ENCODE data around the gene PDZD4.

The PDZD4 gene

GRCh38 chrX:153806999-153807575, 23.3 kb downstream of the PDZD4 start:
- DNase-seq (ENCODE audit: low read depth) = no peak

GRCh38 chrX:153805436-153805835, 24.9 kb downstream of the PDZD4 start:
- DNase-seq (ENCODE audit: low read depth) = no peak

GRCh38 chrX:153804621-153805020, 25.7 kb downstream of the PDZD4 start:
- DNase-seq (ENCODE audit: low read depth) = no peak

GRCh38 chrX:153804100-153804595, 26.2 kb downstream of the PDZD4 start:
- DNase-seq (ENCODE audit: low read depth) = no peak

- no peak for DNase-seq (ENCODE audit: low read depth)
These were observed 26.9 kb downstream of the PDZD4 start for GRCh38 chrX:153803211-153804099.

GRCh38 chrX:153802513-153803045, 27.8 kb downstream of the PDZD4 start:
- DNase-seq (ENCODE audit: low read depth) = no peak

GRCh38 chrX:153801669-153802068, 28.7 kb downstream of the PDZD4 start:
- DNase-seq (ENCODE audit: low read depth) = no peak

GRCh38 chrX:153800746-153801145, 29.6 kb downstream of the PDZD4 start:
- DNase-seq (ENCODE audit: low read depth) = no peak

GRCh38 chrX:153800177-153800722, 30.1 kb downstream of the PDZD4 start:
- no peak for DNase-seq (ENCODE audit: low read depth)

GRCh38 chrX:153799326-153799725, 31.0 kb downstream of the PDZD4 start:
- DNase-seq (ENCODE audit: low read depth) = no peak

- DNase-seq (ENCODE audit: low read depth) = no peak
These were observed 32.8 kb downstream of the PDZD4 start for GRCh38 chrX:153797415-153798015.

GRCh38 chrX:153794897-153795816, 35.2 kb downstream of the PDZD4 start:
- DNase-seq (ENCODE audit: low read depth) = peak; percentile 18

GRCh38 chrX:153794018-153794896, 36.1 kb downstream of the PDZD4 start, which contains the start of the genes IDH3G and SSR4:
Gene IDH3G, minus strand, starts transcription at chrX:153794375. Its CDS starts 49 bp downstream, at chrX:153794326.
Gene SSR4, plus strand, starts transcription at chrX:153794668. Its CDS starts 20 bp downstream, at chrX:153794688.
- peak; percentile 93 for DNase-seq (ENCODE audit: low read depth)

- no peak for DNase-seq (ENCODE audit: low read depth)
These were observed 37.1 kb downstream of the PDZD4 start for GRCh38 chrX:153793291-153793690.

- DNase-seq (ENCODE audit: low read depth) = no peak
These were observed 38.0 kb downstream of the PDZD4 start for GRCh38 chrX:153792368-153792767.

- DNase-seq (ENCODE audit: low read depth) = no peak
These were observed 39.1 kb downstream of the PDZD4 start for GRCh38 chrX:153791104-153791852.

GRCh38 chrX:153789654-153790053, 40.7 kb downstream of the PDZD4 start:
- DNase-seq (ENCODE audit: low read depth) = no peak

GRCh38 chrX:153786669-153787068, 43.7 kb downstream of the PDZD4 start:
- no peak for DNase-seq (ENCODE audit: low read depth)

GRCh38 chrX:153784325-153784967, 45.9 kb downstream of the PDZD4 start:
- DNase-seq (ENCODE audit: low read depth) = no peak
